PC-9 (cell line): ENCODE measurements around the gene DHX8.
"Not testable (repeated sequence)": the region's sequence is repeated elsewhere in the genome, so short reads cannot be mapped to it uniquely, and the experiment has no call there.

ENCODE experiments used
- CTCF ChIP-seq: fragments of 200-600 bp; sonication (generic); conservative IDR thresholded peaks from 2 replicates; pipeline ENCODE4 v1.6.1; 2017; ENCODE audit warnings: mixed run types, antibody characterized with exemption, mild to moderate bottlenecking, moderate library complexity
- EZH2 ChIP-seq: fragments of 200-600 bp; sonication (generic); IDR thresholded peaks from 2 replicates; pipeline ENCODE4 v1.8.0; 2017; ENCODE audit warnings: antibody characterized with exemption, low read depth

DNA sequence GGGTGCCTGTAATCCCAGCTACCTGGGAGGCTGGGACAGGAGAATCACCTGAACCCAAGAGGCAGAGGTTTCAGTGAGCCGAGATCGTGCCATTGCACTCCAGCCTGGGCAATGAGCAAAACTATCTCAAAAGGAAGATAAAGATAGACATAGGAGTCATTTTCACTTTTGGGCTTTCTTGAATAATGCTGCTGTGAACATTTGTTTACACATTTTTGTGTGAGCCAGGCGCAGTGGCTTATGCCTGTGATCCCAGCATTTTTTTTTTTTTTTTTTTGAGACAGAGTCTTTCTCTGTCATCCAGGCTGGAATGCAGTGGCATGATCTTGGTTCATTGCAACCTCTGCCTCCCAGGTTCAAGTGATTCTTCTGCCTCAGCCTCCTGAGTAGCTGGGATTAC is 27.4 kb downstream of the DHX8 start:
- not testable (repeated sequence) for TF ChIP-seq CTCF, EZH2
